PC-9 (cell line): ENCODE results near the gene M6PR. TPM values are rescaled to one million over a fixed set of nuclear protein-coding genes. Genes with fewer than 3 reads are reported as not detected.

Experiments used
- Bru-seq: library from RNA; stranded (reverse); fragments of 400-500 nt; gene quantifications from one replicate; lab custom pipeline; 2021; lab: Mats Ljungman, UMichigan
- BruChase-seq, 2 experiments: library from RNA; stranded (reverse); fragments of 400-500 nt; gene quantifications; one replicate each; lab custom pipeline; 2021; lab: Mats Ljungman, UMichigan
- BruUV-seq: library from RNA; stranded (reverse); fragments of 400-500 nt; replicated peaks from 2 replicates; lab custom pipeline; 2021; lab: Mats Ljungman, UMichigan
- CTCF ChIA-PET: fragments of 300-600 bp; sonication (Branson Sonifier 250); formaldehyde crosslinking; loops from one replicate; lab custom pipeline; 2022; ENCODE audit warnings: antibody characterized with exemption; lab: Charles Lee
- POLR2A ChIA-PET: fragments of 300-600 bp; sonication (Branson Sonifier 250); formaldehyde crosslinking; loops from one replicate; lab custom pipeline; 2022; ENCODE audit warnings: antibody characterized with exemption; ENCODE audit not compliant: unreplicated experiment; lab: Charles Lee
- DNase-seq, 2 experiments: peaks; one replicate each; pipeline versions ENCODE4 v3.0.0 to v3.0.0-alpha.2; 2015 to 2022; ENCODE audit warnings: mixed read lengths in 1 of 2
- H2AFZ ChIP-seq: fragments of 200-600 bp; sonication (generic); 2 replicates; pipeline ENCODE4 v1.8.1; 2017; ENCODE audit warnings: antibody characterized with exemption
- H3F3A ChIP-seq: fragments of 200-600 bp; sonication (generic); 2 replicates; pipeline ENCODE4 v1.8.1; 2017; ENCODE audit warnings: antibody characterized with exemption, mild to moderate bottlenecking, low read depth; ENCODE audit not compliant: insufficient read depth
- H3K27ac ChIP-seq: fragments of 200-600 bp; sonication (generic); 2 replicates; pipeline ENCODE4 v1.6.1; 2016; ENCODE audit warnings: mixed run types
- H3K27me3 ChIP-seq: fragments of 200-600 bp; sonication (generic); 2 replicates; pipeline ENCODE4 v1.6.1; 2016; ENCODE audit warnings: low read depth, mixed run types; ENCODE audit not compliant: insufficient read depth
- H3K36me3 ChIP-seq: fragments of 200-600 bp; sonication (generic); 2 replicates; pipeline ENCODE4 v1.6.1; 2016; ENCODE audit warnings: low read depth, mixed run types
- H3K4me1 ChIP-seq: fragments of 200-600 bp; sonication (generic); replicated peaks from 2 replicates; pipeline ENCODE4 v1.6.1; 2016; ENCODE audit warnings: mixed run types; ENCODE audit not compliant: insufficient read depth
- H3K4me2 ChIP-seq: fragments of 200-600 bp; sonication (generic); 2 replicates; pipeline ENCODE4 v1.6.1; 2017; ENCODE audit warnings: mixed run types
- H3K4me3 ChIP-seq: fragments of 200-600 bp; sonication (generic); 2 replicates; pipeline ENCODE4 v1.6.1; 2016; ENCODE audit warnings: mixed run types
- H3K79me2 ChIP-seq: fragments of 200-600 bp; sonication (generic); 2 replicates; pipeline ENCODE4 v1.6.1; 2017; ENCODE audit warnings: low read depth, mixed run types
- H3K9me2 ChIP-seq: fragments of 200-600 bp; sonication (generic); 2 replicates; pipeline ENCODE4 v1.8.1; 2017; ENCODE audit warnings: mild to moderate bottlenecking; ENCODE audit not compliant: insufficient read depth
- H3K9me3 ChIP-seq: fragments of 200-600 bp; sonication (generic); 2 replicates; pipeline ENCODE4 v1.8.1; 2016; ENCODE audit warnings: low read depth; ENCODE audit not compliant: insufficient read depth
- H4K20me1 ChIP-seq: fragments of 200-600 bp; sonication (generic); 2 replicates; pipeline ENCODE4 v1.8.1; 2017; ENCODE audit not compliant: insufficient read depth
- CTCF ChIP-seq: fragments of 200-600 bp; sonication (generic); conservative IDR thresholded peaks from 2 replicates; pipeline ENCODE4 v1.6.1; 2017; ENCODE audit warnings: mixed run types, antibody characterized with exemption, mild to moderate bottlenecking, moderate library complexity
- EZH2 ChIP-seq: fragments of 200-600 bp; sonication (generic); IDR thresholded peaks from 2 replicates; pipeline ENCODE4 v1.8.0; 2017; ENCODE audit warnings: antibody characterized with exemption, low read depth
- intact Hi-C: fragments of 100-400 bp; cut with micrococcal nuclease; formaldehyde crosslinking; loops from one replicate; pipeline ENCODE4 v1.10.0; 2022; ENCODE audit not compliant: unreplicated experiment
- long read RNA-seq: library from polyadenylated mRNA; stranded (forward); transcript quantifications from one replicate; pipeline ENCODE4 v2.0.0, GENCODE V29; 2022
- total RNA-seq: library from RNA; stranded (reverse); gene quantifications from 2 replicates; pipeline ENCODE4 v1.2.3, GENCODE V29; 2021

The M6PR gene
- 237 and 266 TPM in 2 replicates for total RNA-seq
- percentile 95 among the genes with signal in this experiment for Bru-seq, nascent RNA
- BruChase-seq, experiment 1, labeled RNA remaining after a 2-hour chase = percentile 96 among the genes with signal in this experiment
- percentile 99 among the genes with signal in this experiment for BruChase-seq, experiment 2, labeled RNA remaining after a 6-hour chase
- long read RNA-seq, transcript M6PR-201 (7 exons, 2,756 nt) = major isoform, 217 of 295 reads
- long read RNA-seq, partial matches to known transcripts = 30 of 295 reads
- long read RNA-seq, other reads (novel, unspliced or antisense) = 48 of 295 reads

GRCh38 chr12:8949342-8950220 is at the start of gene M6PR:
TSS of gene M6PR (minus strand) at chr12:8949645. CDS start at chr12:8946404, 3,241 bp downstream.
- intact Hi-C loops = loop anchor here (1.0 to 5.0 kb wide), 6 partner anchors 36 to 292 kb away; partner anchors contain the start of genes A2ML1 and RIMKLB

GRCh38 chr12:8996682-8997405 is 47.4 kb upstream of the M6PR start:
- no peaks in the 10 kb centered on the region for H4K20me1 ChIP-seq
- H2AFZ ChIP-seq = no peak overlapping the region
- DNase-seq = peak in 1 of 2 experiments; percentile 42
- H3K27ac ChIP-seq = no peak overlapping the region
- no peaks in the 10 kb centered on the region for H3K27me3 ChIP-seq
- no peaks in the 10 kb centered on the region for H3K9me2 ChIP-seq
- H3K9me3 ChIP-seq = no peaks in the 10 kb centered on the region
- no peaks in the 10 kb centered on the region for H3K79me2 ChIP-seq
- H3F3A ChIP-seq = no peaks in the 10 kb centered on the region
- ChIA-PET POLR2A (interaction anchor here (0.6 kb wide), 2 partner anchors 285 to 339 kb away, joined by 3 to 5 read pairs; no protein-coding TSS in a partner anchor), CTCF (interaction anchor here (0.7 kb wide), 1 partner anchor 169 kb away, joined by 3 read pairs; no protein-coding TSS in a partner anchor)
- TF ChIP-seq EZH2 (no peak), CTCF (no peak)
- H3K36me3 ChIP-seq = no peaks in the 10 kb centered on the region
- no peaks in the 10 kb centered on the region for H3K4me1 ChIP-seq
- no peak overlapping the region for H3K4me3 ChIP-seq
- intact Hi-C loops = no loop called here
- no peak overlapping the region for H3K4me2 ChIP-seq
- no TSS peak for BruUV-seq

More at GRCh38 chr12:8949342-8950220, at the start of gene M6PR:
- POLR2A ChIA-PET = interaction anchor here (0.5 to 1.0 kb wide), 14 partner anchors 12 to 1748 kb away, joined by 3 to 11 read pairs (median 4); partner anchors contain the start of gene PHC1
- CTCF ChIA-PET = interaction anchor here (0.6 to 2.2 kb wide), 8 partner anchors 13 to 292 kb away, joined by 4 to 11 read pairs (median 6); partner anchors contain the start of gene PHC1
- no peak for TF ChIP-seq EZH2
- Histone ChIP-seq H3K4me3 (peak within 1 kb of the TSS; percentile 93), H3K27me3 (no peaks in the 10 kb centered on the region), H2AFZ (peak within 1 kb of the TSS; percentile 96), H3F3A (peaks cover 6% of the 10 kb centered on the region; the same call in 1 of the 2 replicates), H3K27ac (peak within 1 kb of the TSS; percentile 88), H3K79me2 (peaks cover 39% of the 10 kb centered on the region), H3K4me2 (peak within 1 kb of the TSS; percentile 89), H3K36me3 (peaks cover 16% of the 10 kb centered on the region), H3K9me2 (no peaks in the 10 kb centered on the region), H3K9me3 (no peaks in the 10 kb centered on the region), H3K4me1 (peaks cover 22% of the 10 kb centered on the region), H4K20me1 (no peaks in the 10 kb centered on the region)
- DNase-seq = peak; percentile 92 to 97
- BruUV-seq = no TSS peak

GRCh38 chr12:8995021-8995775 is 45.8 kb upstream of the M6PR start:
- Histone ChIP-seq H3K9me2 (no peaks in the 10 kb centered on the region), H3K79me2 (no peaks in the 10 kb centered on the region), H3K36me3 (no peaks in the 10 kb centered on the region), H3K27me3 (no peaks in the 10 kb centered on the region), H4K20me1 (no peaks in the 10 kb centered on the region), H3K9me3 (no peaks in the 10 kb centered on the region), H2AFZ (no peak overlapping the region), H3K4me2 (no peak overlapping the region), H3K4me1 (0 out of 2 replicates have a peak, but pooled peaks cover 3% of the 10 kb centered on the region), H3K27ac (no peak overlapping the region), H3K4me3 (no peak overlapping the region), H3F3A (no peaks in the 10 kb centered on the region)
- intact Hi-C loops = no loop called here
- no peak for DNase-seq
- POLR2A ChIA-PET = no interaction called here
- CTCF ChIA-PET = no interaction called here
- TF ChIP-seq CTCF (no peak), EZH2 (no peak)
- BruUV-seq = no TSS peak
